HCT116 (cell line): ENCODE measurements around the gene PFDN4. TPM values are rescaled to one million over a fixed set of nuclear protein-coding genes. Genes with fewer than 3 reads are reported as not detected.

Source experiments
- ATAC-seq: fragments of 200-7000 bp; cut with Tn5 transposase; 2 replicates; pipeline ENCODE4 v1.9.1; 2020; ENCODE audit warnings: mild to moderate bottlenecking, moderate library complexity
- BruUV-seq: library from RNA; stranded (reverse); fragments of 400-500 nt; replicated peaks from 2 replicates; lab custom pipeline; 2021; lab: Mats Ljungman, UMichigan
- CTCF ChIA-PET: fragments of 300-600 bp; sonication (Branson Sonifier 250); formaldehyde crosslinking; loops from one replicate; lab custom pipeline; 2021; ENCODE audit warnings: antibody characterized with exemption; lab: Charles Lee
- POLR2A ChIA-PET: fragments of 300-600, 350-600 bp; sonication (Branson Sonifier 250); formaldehyde crosslinking; loops from one replicate; lab custom pipeline; 2021; ENCODE audit warnings: antibody characterized with exemption; lab: Charles Lee
- RAD21 ChIA-PET, 2 experiments: fragments of 300-600 bp; sonication (Branson Sonifier 250); formaldehyde crosslinking; loops; one replicate each; lab custom pipeline; 2023; ENCODE audit warnings: low total read pairs in 2 of 2; ENCODE audit not compliant: uncharacterized antibody in 2 of 2, unreplicated experiment in 2 of 2, low non-redundant PET in 1 of 2; lab: Charles Lee
- DNase-seq: peaks from one replicate; pipeline ENCODE4 v3.0.0-alpha.2; 2010; ENCODE audit warnings: low read depth, low spot score
- H2AFZ ChIP-seq: fragments of 200-600 bp; shearing (Covaris generic), sonication (generic); 2 replicates; pipeline ENCODE4 v1.6.1; 2017; ENCODE audit warnings: low read depth, mixed run types, mixed read lengths, antibody characterized with exemption, low read length; ENCODE audit not compliant: poor library complexity, severe bottlenecking
- H3K27ac ChIP-seq: 2 replicates; pipeline ENCODE4 v1.5.1; 2012; ENCODE audit warnings: low read depth, low read length
- H3K27me3 ChIP-seq: fragments of 200-600 bp; sonication (generic); 2 replicates; pipeline ENCODE4 v1.6.1; 2016; ENCODE audit warnings: mixed run types, low read length, mixed read lengths; ENCODE audit not compliant: insufficient read depth
- H3K36me3 ChIP-seq, 2 experiments: fragments of 200-500 bp in 1 of 2; fragments of 200-600 bp in 1 of 2; sonication (Bioruptor generic) in 1 of 2; sonication (generic) in 1 of 2; 2 replicates each; pipeline versions ENCODE4 v1.5.1 to v1.6.1; 2014 to 2016; ENCODE audit warnings: low read length in 2 of 2, inconsistent platforms in 1 of 2, mixed read lengths in 1 of 2, mixed run types in 1 of 2; ENCODE audit not compliant: insufficient read depth in 2 of 2, control insufficient read depth in 1 of 2
- H3K4me1 ChIP-seq, 2 experiments: fragments of 200-600 bp in 1 of 2; sonication (generic) in 1 of 2; 2 replicates each; pipeline versions ENCODE4 v1.5.1 to v1.6.1; 2012 to 2017; ENCODE audit warnings: low read length in 2 of 2, inconsistent platforms in 1 of 2, mild to moderate bottlenecking in 1 of 2, mixed read lengths in 1 of 2, mixed run types in 1 of 2, moderate library complexity in 1 of 2; ENCODE audit not compliant: insufficient read depth in 2 of 2, control insufficient read depth in 1 of 2
- H3K4me2 ChIP-seq: fragments of 200-600 bp; sonication (generic); 2 replicates; pipeline ENCODE4 v1.6.1; 2017; ENCODE audit warnings: mixed run types, low read length, mixed read lengths
- H3K4me3 ChIP-seq, 2 experiments: fragments of 200-600 bp in 1 of 2; sonication (generic) in 1 of 2; replicated peaks in 1 of 2; 2 replicates each; pipeline ENCODE4 v1.5.1; 2011 to 2016; ENCODE audit warnings: low read length in 2 of 2, control low read depth in 1 of 2, low read depth in 1 of 2, mild to moderate bottlenecking in 1 of 2, mixed read lengths in 1 of 2, mixed run types in 1 of 2
- H3K79me2 ChIP-seq: fragments of 200-600 bp; sonication (generic); 2 replicates; pipeline ENCODE4 v1.6.1; 2017; ENCODE audit warnings: mild to moderate bottlenecking, mixed run types, low read length, moderate library complexity, mixed read lengths; ENCODE audit not compliant: insufficient read depth
- H3K9ac ChIP-seq: fragments of 200-600 bp; sonication (generic); 2 replicates; pipeline ENCODE4 v1.6.1; 2016; ENCODE audit warnings: low read length, mixed read lengths
- H3K9me2 ChIP-seq: fragments of 200-600 bp; sonication (generic), shearing (Covaris generic); 2 replicates; pipeline ENCODE4 v1.6.1; 2017; ENCODE audit warnings: mixed run types, mild to moderate bottlenecking, moderate library complexity; ENCODE audit not compliant: insufficient read depth
- H3K9me3 ChIP-seq, 2 experiments: fragments of 200-500 bp in 1 of 2; fragments of 200-600 bp in 1 of 2; sonication (Bioruptor generic) in 1 of 2; sonication (generic) in 1 of 2; 2 replicates each; pipeline ENCODE4 v1.6.1; 2014 to 2017; ENCODE audit warnings: low read length in 2 of 2, mixed read lengths in 2 of 2, inconsistent platforms in 1 of 2, low read depth in 1 of 2, mild to moderate bottlenecking in 1 of 2, mixed run types in 1 of 2, moderate library complexity in 1 of 2; ENCODE audit not compliant: control insufficient read depth in 1 of 2, insufficient read depth in 1 of 2
- H4K20me1 ChIP-seq: fragments of 200-600 bp; sonication (generic), shearing (Covaris generic); 2 replicates; pipeline ENCODE4 v1.6.1; 2017; ENCODE audit warnings: mixed run types, mild to moderate bottlenecking, moderate library complexity; ENCODE audit not compliant: insufficient read depth
- CBX3 ChIP-seq: IDR thresholded peaks from 2 replicates; pipeline ENCODE4 v1.6.1; 2012; ENCODE audit warnings: low read depth
- CEBPB ChIP-seq: IDR thresholded peaks from 2 replicates; pipeline ENCODE4 v1.6.1; 2012; ENCODE audit warnings: low read depth
- EGR1 ChIP-seq: IDR thresholded peaks from 2 replicates; pipeline ENCODE4 v1.6.1; 2012; ENCODE audit warnings: low read depth
- EZH2 ChIP-seq: fragments of 200-600 bp; sonication (generic); IDR thresholded peaks from 2 replicates; pipeline ENCODE4 v1.6.1; 2017; ENCODE audit warnings: antibody characterized with exemption, mixed run types
- EZH2phosphoT487 ChIP-seq: fragments of 200-600 bp; IDR thresholded peaks from 2 replicates; pipeline ENCODE4 v1.6.1; 2018; ENCODE audit warnings: antibody characterized with exemption, borderline replicate concordance
- POLR2A ChIP-seq: IDR thresholded peaks from 2 replicates; pipeline ENCODE4 v1.7.0; 2011; ENCODE audit warnings: borderline replicate concordance; ENCODE audit not compliant: insufficient read depth, insufficient read length; ENCODE audit errors: extremely low read depth
- POLR2AphosphoS5 ChIP-seq: IDR thresholded peaks from 2 replicates; pipeline ENCODE4 v1.6.1; 2011; ENCODE audit warnings: mild to moderate bottlenecking, low read depth, low read length, moderate library complexity
- RAD21 ChIP-seq: IDR thresholded peaks from 2 replicates; pipeline ENCODE4 v1.6.1; 2012; ENCODE audit warnings: low read depth, mild to moderate bottlenecking
- REST ChIP-seq: IDR thresholded peaks from 2 replicates; pipeline ENCODE4 v1.6.1; 2012; ENCODE audit warnings: low read depth
- SP1 ChIP-seq: IDR thresholded peaks from 2 replicates; pipeline ENCODE4 v1.6.1; 2012; ENCODE audit warnings: low read depth
- SRF ChIP-seq: IDR thresholded peaks from 2 replicates; pipeline ENCODE4 v1.6.1; 2012; ENCODE audit warnings: low read depth
- TCF7L2 ChIP-seq: IDR thresholded peaks from 2 replicates; pipeline ENCODE4 v1.7.0; 2011; ENCODE audit warnings: borderline replicate concordance, inconsistent platforms; ENCODE audit not compliant: insufficient read depth, insufficient read length; ENCODE audit errors: extremely low read depth
- YY1 ChIP-seq: IDR thresholded peaks from 2 replicates; pipeline ENCODE4 v1.6.1; 2011; ENCODE audit warnings: low read length, low read depth, moderate library complexity, mild to moderate bottlenecking; ENCODE audit not compliant: insufficient replicate concordance; ENCODE audit errors: extremely low read depth
- ZBTB33 ChIP-seq: IDR thresholded peaks from 2 replicates; pipeline ENCODE4 v1.6.1; 2011; ENCODE audit warnings: mild to moderate bottlenecking, low read length, moderate library complexity; ENCODE audit not compliant: insufficient replicate concordance; ENCODE audit errors: extremely low read depth
- ZFX ChIP-seq: fragments of 450-650 bp; IDR thresholded peaks from 2 replicates; pipeline ENCODE4 v1.6.1; 2017
- ZNF274 ChIP-seq: fragments of 200-500 bp; sonication (Bioruptor generic); IDR thresholded peaks from 2 replicates; pipeline ENCODE4 v1.6.1; 2014; ENCODE audit warnings: mild to moderate bottlenecking, low read depth, low read length, inconsistent platforms
- intact Hi-C: fragments of 100-400 bp; cut with micrococcal nuclease; formaldehyde crosslinking; loops from 2 replicates; pipeline ENCODE4 v1.10.0; 2022
- total RNA-seq: library from RNA; stranded (reverse); gene quantifications from one replicate; pipeline ENCODE4 v1.2.1, GENCODE V29; 2021; ENCODE audit not compliant: unreplicated experiment
- TF ChIP-seq, protein P1 (sequence below): IDR thresholded peaks from 2 replicates; pipeline ENCODE4 v1.6.1; 2012
- TF ChIP-seq, protein P2 (sequence below): IDR thresholded peaks from 2 replicates; pipeline ENCODE4 v1.6.1; 2012
- TF ChIP-seq, protein P3 (sequence below), 3 experiments: fragments of 200-600 bp in 1 of 3; sonication (generic) in 1 of 3; IDR thresholded peaks in 2 of 3; conservative IDR thresholded peaks in 1 of 3; 2 replicates each; pipeline ENCODE4 v1.5.1; 2012 to 2017; ENCODE audit warnings: low read depth in 2 of 3, low read length in 2 of 3, antibody characterized with exemption in 1 of 3, borderline replicate concordance in 1 of 3, control low read depth in 1 of 3, mild to moderate bottlenecking in 1 of 3, mixed read lengths in 1 of 3, mixed run types in 1 of 3, moderate library complexity in 1 of 3; ENCODE audit not compliant: insufficient read depth in 1 of 3

The PFDN4 gene
- total RNA-seq, 1 experiment from 2014 or later = 71.5 TPM

DNA sequence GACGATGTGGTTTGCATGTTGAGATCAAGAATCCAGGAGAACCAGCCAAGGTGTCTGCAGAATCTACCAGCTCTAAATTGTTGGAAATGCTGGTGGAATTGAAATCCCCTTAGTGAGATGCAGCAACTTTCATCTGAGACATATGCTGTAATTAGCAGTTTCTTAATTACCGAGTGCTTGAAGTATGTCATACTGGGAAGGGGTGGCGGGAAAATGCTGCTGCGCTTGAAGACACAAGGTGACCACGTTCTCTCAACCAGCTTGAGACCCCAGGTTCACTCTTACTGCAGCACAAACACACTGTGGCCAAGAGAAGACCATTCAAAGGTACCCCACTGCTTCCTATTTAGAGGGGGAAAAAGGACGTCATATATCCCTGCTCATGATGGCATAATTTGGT lies 59.0 kb downstream of the PFDN4 start:
- ChIA-PET POLR2A (interaction anchor here (1.0 kb wide), 1 partner anchor 12 kb away, joined by 3 read pairs; no protein-coding TSS in a partner anchor), RAD21 (interaction anchor here in 1 of 2 experiments (1.0 kb wide), 1 partner anchor 10 kb away, joined by 4 read pairs; no protein-coding TSS in a partner anchor), CTCF (no interaction called here)
- Histone ChIP-seq H3K36me3 (no peaks in the 10 kb centered on the region), H3K9me3 (no peaks in the 10 kb centered on the region), H3K4me1 (peaks cover 29 to 34% of the 10 kb centered on the region in 2 experiments), H3K9me2 (no peaks in the 10 kb centered on the region), H4K20me1 (no peaks in the 10 kb centered on the region), H3K9ac (0 out of 2 replicates have a peak overlapping the region, but pooled peaks have one; percentile 2), H3K4me3 (no peak overlapping the region), H2AFZ (peak overlapping the region; percentile 15), H3K79me2 (no peaks in the 10 kb centered on the region), H3K27me3 (no peaks in the 10 kb centered on the region), H3K27ac (peak overlapping the region; percentile 46; the same call in 1 of the 2 replicates), H3K4me2 (peak overlapping the region; percentile 50)
- DNase-seq (no peak), ATAC-seq (peak; percentile 6)
- intact Hi-C loops = no loop called here
- BruUV-seq = no TSS peak
- TF ChIP-seq YY1 = no peak
- TF ChIP-seq CEBPB = no peak
- TF ChIP-seq ZFX = no peak
- TF ChIP-seq POLR2A = no peak
- no peak for TF ChIP-seq SRF
- TF ChIP-seq TCF7L2 = no peak
- TF ChIP-seq, protein P1, sequence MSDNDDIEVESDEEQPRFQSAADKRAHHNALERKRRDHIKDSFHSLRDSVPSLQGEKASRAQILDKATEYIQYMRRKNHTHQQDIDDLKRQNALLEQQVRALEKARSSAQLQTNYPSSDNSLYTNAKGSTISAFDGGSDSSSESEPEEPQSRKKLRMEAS = no peak
- TF ChIP-seq, protein P2, sequence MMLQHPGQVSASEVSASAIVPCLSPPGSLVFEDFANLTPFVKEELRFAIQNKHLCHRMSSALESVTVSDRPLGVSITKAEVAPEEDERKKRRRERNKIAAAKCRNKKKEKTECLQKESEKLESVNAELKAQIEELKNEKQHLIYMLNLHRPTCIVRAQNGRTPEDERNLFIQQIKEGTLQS = no peak
- TF ChIP-seq RAD21 = no peak
- no peak for TF ChIP-seq EGR1
- TF ChIP-seq REST = no peak
- no peak for TF ChIP-seq EZH2phosphoT487
- no peak for TF ChIP-seq POLR2AphosphoS5
- TF ChIP-seq SP1 = no peak
- TF ChIP-seq, protein P3, sequence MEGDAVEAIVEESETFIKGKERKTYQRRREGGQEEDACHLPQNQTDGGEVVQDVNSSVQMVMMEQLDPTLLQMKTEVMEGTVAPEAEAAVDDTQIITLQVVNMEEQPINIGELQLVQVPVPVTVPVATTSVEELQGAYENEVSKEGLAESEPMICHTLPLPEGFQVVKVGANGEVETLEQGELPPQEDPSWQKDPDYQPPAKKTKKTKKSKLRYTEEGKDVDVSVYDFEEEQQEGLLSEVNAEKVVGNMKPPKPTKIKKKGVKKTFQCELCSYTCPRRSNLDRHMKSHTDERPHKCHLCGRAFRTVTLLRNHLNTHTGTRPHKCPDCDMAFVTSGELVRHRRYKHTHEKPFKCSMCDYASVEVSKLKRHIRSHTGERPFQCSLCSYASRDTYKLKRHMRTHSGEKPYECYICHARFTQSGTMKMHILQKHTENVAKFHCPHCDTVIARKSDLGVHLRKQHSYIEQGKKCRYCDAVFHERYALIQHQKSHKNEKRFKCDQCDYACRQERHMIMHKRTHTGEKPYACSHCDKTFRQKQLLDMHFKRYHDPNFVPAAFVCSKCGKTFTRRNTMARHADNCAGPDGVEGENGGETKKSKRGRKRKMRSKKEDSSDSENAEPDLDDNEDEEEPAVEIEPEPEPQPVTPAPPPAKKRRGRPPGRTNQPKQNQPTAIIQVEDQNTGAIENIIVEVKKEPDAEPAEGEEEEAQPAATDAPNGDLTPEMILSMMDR (IDR thresholded peaks at IDR 0.05 in 2 of 3, conservative IDR thresholded peaks at IDR 0.05 in 1 of 3; ENCODE audit: borderline replicate concordance in 1 of 3, insufficient read depth in 1 of 3, low read depth in 2 of 3, low read length in 2 of 3) = no peak
- TF ChIP-seq CBX3 = no peak
- no peak for TF ChIP-seq ZBTB33
- no peak for TF ChIP-seq ZNF274
- no peak for TF ChIP-seq EZH2
